AG04449 (cell line): ENCODE results near the gene TBC1D2.

Experiments used
- CTCF ChIA-PET: fragments of 350-600 bp; formaldehyde crosslinking; extraction: SDS; loops from one replicate; lab custom pipeline; 2021; ENCODE audit warnings: antibody characterized with exemption; lab: Yijun Ruan, JAX
- POLR2A ChIA-PET: fragments of 400-600, 350-600 bp; formaldehyde crosslinking; extraction: SDS; loops from one replicate; lab custom pipeline; 2020; ENCODE audit warnings: antibody characterized with exemption, inconsistent platforms; lab: Yijun Ruan, JAX
- DNase-seq: peaks from one replicate; pipeline ENCODE4 v3.0.0-alpha.2; 2010; ENCODE audit warnings: low read depth, low spot score
- H3K4me3 ChIP-seq: 2 replicates; pipeline ENCODE4 v1.5.1; 2011; ENCODE audit warnings: low read depth, mild to moderate bottlenecking, control low read depth, low read length
- CTCF ChIP-seq: IDR thresholded peaks from one replicate; pipeline ENCODE4 v1.5.1; 2011; ENCODE audit warnings: mild to moderate bottlenecking, moderate library complexity, low read length, control low read depth, inconsistent platforms; ENCODE audit not compliant: insufficient read depth; ENCODE audit errors: missing control alignments

Gene TBC1D2

GRCh38 chr9:98173181-98173580 is 82.3 kb downstream of the TBC1D2 start:
- ChIA-PET CTCF (no interaction called here), POLR2A (no interaction called here)
- TF ChIP-seq CTCF: no peak
- no peak for DNase-seq
- no peak overlapping the region for H3K4me3 ChIP-seq

- no peak overlapping the region for H3K4me3 ChIP-seq
- ChIA-PET CTCF (interaction anchor here (1.0 kb wide), 1 partner anchor 16 kb away, joined by 3 read pairs; no protein-coding TSS in a partner anchor), POLR2A (no interaction called here)
- no peak for TF ChIP-seq CTCF
- no peak for DNase-seq
Measured at GRCh38 chr9:98172604-98173003, 82.8 kb downstream of the TBC1D2 start.

GRCh38 chr9:98171176-98171925 is 84.1 kb downstream of the TBC1D2 start:
- POLR2A ChIA-PET: no interaction called here
- DNase-seq: no peak
- CTCF ChIA-PET: interaction anchor here (1.0 kb wide), 2 partner anchors 18 to 92 kb away, joined by 3 to 4 read pairs; no protein-coding TSS in a partner anchor

GRCh38 chr9:98168941-98169488 is 86.4 kb downstream of the TBC1D2 start:
- no peak for TF ChIP-seq CTCF
- CTCF ChIA-PET: interaction anchor here (1.3 kb wide), 1 partner anchor 9 kb away, joined by 3 read pairs; no protein-coding TSS in a partner anchor
- no peak overlapping the region for H3K4me3 ChIP-seq
- DNase-seq: no peak
- POLR2A ChIA-PET: no interaction called here

More at GRCh38 chr9:98171176-98171925, 84.1 kb downstream of the TBC1D2 start:
- no peak overlapping the region for H3K4me3 ChIP-seq
- TF ChIP-seq CTCF: no peak

- POLR2A ChIA-PET: no interaction called here
- H3K4me3 ChIP-seq: no peak overlapping the region
- CTCF ChIA-PET: interaction anchor here (0.9 to 1.3 kb wide), 2 partner anchors 10 to 13 kb away, joined by 3 to 4 read pairs; no protein-coding TSS in a partner anchor
- TF ChIP-seq CTCF: no peak
- DNase-seq: no peak
Measured at GRCh38 chr9:98168153-98168780, 87.2 kb downstream of the TBC1D2 start.

GRCh38 chr9:98164912-98165311 is 90.5 kb downstream of the TBC1D2 start:
- no peak for TF ChIP-seq CTCF
- ChIA-PET POLR2A (interaction anchor here (0.6 kb wide), 1 partner anchor 53 kb away, joined by 3 read pairs; no protein-coding TSS in a partner anchor), CTCF (interaction anchor here (0.7 kb wide), 1 partner anchor 36 kb away, joined by 3 read pairs; no protein-coding TSS in a partner anchor)
- no peak overlapping the region for H3K4me3 ChIP-seq
- no peak for DNase-seq
